Hindlimb muscle (tissue), 1 donor: ENCODE results near the gene ELK3. TPM values are rescaled to one million over a fixed set of nuclear protein-coding genes. Genes with fewer than 3 reads are reported as not detected.

ENCODE experiments used
- DNase-seq: peaks from one replicate; pipeline ENCODE4 v3.0.0-alpha.2; 2013
- polyA plus RNA-seq: library from polyadenylated mRNA; unstranded; fragments of 120-200 nt; gene quantifications from one replicate; pipeline ENCODE4 v1.2.1, GENCODE V29; 2013; ENCODE audit not compliant: insufficient read length

Gene ELK3
- polyA plus RNA-seq, 1 donor: 35.6 TPM

DNA sequence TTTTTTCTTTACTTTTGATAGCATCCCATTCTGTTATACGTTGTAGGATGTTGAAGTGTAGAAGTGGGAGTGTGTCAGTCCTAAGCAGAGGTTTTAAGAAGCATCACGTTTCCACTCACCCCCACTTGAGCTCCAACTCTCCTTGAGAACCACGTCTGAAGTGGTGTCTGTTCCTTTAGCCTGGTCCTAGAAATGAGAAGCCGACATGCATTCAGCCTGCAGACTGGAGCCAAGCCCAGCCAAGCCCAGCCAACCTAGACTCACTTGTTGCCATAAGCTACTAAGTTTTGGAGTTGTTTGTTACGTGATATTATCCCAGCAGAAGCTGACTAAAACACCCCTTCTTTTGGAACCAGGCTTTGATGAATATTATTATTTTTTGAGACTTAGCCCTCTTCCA lies 4.4 kb upstream of the ELK3 start:
- no peak for DNase-seq

DNA sequence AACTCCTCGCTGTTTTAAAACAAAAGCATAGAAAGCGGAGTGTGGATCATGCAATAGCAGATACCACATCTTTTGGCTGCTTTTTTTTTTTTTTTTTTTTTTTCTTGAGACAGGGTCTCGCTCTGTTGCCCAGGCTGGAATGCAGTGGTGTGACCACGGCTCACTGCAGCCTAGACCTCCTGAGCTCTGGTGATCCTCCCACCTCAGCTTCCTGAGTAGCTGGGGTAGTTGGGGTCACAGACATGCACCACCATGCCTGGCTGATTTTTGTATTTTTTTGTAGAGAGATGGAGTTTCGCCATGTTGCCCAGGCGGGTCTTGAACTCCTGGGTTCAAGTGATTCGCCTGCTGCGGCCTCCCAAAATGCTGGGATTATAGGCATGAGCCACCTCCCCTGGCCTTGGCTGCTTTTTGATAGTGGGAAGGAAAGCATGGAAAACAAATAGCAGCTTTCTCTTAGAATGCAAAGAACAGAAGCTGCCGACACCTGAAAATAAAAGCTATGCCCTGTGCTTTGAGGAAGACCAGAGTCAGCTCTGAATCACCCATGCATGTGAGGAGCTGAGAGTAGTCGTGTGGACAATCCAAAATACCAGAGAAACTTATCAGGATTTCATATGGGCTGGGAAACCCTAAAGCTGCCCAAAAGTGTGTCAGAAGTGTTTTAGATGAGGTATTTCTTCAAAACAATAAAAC lies 3.6 kb upstream of the ELK3 start:
- no peak for DNase-seq

DNA sequence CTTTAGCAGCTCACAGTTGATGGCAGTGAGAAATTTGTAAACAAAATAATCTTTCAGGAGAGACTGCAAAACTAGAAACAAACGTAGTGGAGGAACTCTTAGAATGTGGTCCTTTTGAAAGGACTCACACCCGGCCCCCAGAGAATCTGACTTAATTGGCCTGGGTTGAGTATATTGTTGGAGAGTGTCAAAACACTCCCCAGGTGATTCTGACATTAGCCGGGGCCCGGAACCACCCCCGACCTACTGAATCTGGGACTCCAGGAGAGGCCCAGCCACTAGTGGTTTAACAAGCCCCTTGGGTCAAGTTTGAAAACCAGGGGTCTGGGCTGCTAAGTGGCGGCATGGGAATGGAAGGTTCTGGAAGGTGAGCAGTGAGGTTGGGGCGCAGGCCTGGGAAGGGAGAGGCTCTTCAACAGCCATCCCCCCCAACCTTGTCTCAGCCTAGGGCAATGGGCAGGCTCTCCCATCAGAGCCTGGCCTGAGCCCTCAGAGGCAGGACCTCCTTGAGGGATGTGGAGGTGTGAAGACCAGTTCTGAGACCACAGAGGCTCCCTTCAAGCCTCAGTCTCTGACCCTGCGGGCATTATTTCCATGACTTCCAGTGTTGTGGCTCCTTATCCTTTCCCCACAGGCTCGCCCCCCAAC lies 1.1 kb upstream of the ELK3 start:
- no peak for DNase-seq

DNA sequence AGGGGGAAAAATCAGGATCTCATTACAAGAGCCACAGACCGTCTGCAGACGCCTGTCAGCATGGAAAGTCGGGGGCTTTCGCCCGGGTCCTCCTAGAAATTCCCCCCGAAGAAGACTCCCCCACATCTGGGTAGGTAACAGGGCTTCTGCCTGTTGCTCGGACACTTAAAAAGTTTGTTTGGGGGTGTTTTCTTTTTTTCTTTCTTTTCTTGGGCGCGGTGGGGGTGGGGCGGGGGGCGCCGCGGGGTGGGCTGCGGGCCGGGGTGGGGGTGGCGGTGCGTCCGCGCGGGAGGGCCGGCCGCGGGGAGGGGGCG lies 358 bp downstream of the ELK3 start:
- no peak for DNase-seq

DNA sequence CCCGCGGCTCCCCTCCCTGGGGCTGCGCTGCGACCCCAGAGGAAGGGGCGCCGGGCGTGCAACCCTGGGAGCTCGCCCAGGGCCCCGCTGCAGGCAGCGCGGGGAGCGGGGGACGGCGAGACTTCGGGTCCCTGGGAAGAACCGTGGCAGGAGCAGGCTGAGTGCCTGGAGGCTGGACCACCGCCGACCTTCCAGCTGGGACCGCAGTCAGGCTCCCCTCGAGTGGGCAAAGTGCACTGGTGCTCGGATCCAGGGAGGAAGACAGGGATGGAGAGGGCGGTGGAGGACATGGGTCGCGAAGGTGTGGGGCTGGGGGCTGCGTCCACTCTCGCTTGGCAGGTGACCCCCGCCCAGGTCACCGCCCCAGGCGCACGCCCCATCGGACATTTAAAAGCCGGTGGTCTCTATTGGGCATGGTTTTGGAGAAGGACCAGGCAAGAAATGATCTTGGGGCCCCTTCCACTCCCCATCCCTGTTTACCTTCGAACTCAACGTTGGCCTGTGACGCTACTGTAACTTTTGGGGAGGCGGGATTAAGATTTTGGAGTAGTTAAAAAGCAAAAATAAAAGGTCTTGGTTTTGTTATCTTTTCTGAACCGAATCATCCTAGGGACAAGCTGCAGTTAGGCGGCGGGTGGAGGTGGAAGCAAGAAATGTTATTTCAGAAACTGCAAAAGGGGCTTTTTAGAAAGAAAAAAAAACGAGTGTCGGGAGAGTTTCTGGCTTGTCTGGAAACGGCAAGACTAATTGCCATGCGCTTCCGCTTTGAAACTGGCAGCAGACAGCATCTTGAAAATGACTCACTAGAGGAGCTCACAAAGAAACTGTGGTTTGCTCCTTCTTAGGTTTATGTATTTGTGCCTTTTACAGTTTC lies 1.0 kb downstream of the ELK3 start:
- DNase-seq: peak; percentile 52

DNA sequence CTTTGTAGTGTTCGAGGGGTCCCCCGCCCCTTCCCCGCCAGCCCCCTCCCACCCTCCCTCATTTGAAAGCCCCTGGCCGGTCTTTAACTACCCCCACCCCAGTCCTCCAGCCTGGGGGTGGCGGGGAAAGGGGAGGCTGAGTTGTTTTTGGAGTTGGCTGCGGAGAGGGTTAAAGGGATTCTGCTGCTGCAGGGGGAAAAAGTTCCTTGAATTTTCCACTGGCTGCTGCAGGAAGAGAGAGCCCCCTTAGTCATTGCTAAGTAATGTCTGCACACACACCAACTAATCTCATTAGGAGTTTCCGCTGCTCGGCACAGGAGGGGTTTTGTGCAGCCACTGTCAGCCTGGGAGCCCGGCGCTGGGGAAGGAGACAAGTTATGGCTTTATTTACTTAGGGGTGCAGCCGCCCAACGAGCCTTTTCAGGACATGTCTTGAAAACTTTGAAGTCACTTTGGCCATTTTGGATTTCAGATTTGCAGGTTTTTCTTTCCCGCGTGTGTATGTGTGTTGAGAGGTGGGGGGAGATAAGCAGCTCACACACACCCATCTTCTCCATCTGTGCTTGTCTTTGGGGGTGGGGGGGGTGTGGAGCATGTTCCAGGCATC lies 1.8 kb downstream of the ELK3 start:
- DNase-seq: peak; percentile 51

DNA sequence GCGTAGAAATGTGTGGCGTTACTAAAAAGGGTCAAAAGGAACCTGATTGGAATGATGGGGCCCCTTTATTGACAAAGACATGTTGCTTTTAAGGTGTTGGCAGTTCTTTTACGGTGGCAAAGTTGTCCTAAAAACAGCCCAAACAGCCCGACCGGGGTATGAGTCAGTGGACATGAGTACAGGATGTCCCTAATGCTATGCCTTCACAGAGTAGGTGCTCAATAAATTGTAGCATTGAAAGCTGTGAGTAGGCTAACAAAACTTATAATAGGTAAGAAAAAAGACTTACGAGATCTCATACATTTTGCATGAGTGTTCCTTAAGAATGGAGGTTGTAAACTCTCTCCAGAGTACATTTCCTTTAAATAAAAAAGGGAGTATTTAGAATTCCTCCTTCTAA lies 2.6 kb downstream of the ELK3 start:
- DNase-seq: no peak

DNA sequence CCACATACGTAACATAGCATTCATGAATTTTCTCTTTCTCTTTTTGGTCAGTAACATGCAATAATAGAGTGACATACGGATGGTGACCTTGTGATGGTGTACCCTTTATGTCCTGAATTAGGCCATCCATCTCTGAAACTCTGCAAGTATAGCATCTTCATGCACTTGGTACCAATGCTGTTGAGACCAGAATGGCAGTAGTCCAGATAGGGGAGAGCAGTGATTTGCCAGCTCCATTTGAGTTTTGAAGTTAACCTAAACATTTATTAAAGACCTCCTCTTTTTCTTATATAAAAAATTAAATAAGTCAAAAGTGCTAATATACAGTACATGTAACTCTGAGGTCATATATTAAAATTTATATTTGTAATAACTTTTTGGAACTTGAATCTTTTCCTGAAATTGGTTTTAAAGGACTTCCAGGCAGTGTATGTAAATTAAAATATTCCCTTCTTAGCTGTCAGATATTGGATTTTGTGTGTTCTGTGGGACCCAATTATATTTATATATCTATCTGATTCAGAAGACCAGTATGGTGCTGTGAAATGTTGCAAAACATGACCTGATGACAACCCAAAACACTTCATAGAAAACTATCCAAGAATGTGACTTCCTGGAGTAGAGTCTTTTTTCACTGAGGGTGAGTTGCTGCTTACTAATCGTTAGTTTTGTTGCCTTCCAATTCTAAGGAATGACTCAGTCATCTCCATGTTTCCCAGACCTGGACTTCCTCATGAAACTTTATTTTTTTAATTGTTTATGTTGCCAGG lies 3.5 kb downstream of the ELK3 start:
- no peak for DNase-seq

DNA sequence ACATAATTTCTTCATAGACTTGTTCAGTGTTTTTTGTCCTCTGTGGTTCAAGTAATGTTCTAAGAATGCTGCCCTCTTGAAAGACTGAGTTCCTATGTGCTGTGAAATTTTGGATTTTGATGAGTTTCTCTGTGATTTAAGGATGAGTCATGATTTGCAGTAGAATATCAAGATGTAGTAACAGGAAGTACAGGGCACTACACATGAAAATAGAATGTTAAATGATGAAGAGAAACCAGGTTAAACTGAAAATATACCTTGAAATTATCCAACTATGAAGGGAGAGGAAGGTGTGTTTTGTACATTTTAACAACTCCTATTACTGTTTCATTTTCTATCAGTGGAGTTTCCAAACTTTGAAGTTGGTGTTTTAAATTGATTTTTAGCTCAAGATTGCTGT lies 4.8 kb downstream of the ELK3 start:
- no peak for DNase-seq

DNA sequence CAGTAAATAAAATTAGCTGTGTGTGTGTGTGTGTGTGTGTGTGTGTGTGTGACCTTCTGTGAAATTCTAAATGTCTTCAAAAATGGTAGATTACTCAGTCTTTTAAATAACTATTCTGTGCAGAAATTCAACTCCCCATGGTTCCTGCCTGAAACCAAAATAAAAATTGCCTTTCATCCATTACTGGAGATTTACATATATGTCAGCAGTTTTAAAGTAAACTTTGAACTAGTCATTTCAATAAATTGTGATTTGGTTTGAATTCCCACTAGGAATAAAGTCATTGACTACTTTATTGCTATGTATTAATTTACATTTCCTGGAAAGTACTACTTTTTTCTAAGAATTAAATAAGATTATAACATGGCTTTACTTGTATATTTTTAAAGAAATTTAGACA lies 5.3 kb downstream of the ELK3 start:
- DNase-seq: no peak

DNA sequence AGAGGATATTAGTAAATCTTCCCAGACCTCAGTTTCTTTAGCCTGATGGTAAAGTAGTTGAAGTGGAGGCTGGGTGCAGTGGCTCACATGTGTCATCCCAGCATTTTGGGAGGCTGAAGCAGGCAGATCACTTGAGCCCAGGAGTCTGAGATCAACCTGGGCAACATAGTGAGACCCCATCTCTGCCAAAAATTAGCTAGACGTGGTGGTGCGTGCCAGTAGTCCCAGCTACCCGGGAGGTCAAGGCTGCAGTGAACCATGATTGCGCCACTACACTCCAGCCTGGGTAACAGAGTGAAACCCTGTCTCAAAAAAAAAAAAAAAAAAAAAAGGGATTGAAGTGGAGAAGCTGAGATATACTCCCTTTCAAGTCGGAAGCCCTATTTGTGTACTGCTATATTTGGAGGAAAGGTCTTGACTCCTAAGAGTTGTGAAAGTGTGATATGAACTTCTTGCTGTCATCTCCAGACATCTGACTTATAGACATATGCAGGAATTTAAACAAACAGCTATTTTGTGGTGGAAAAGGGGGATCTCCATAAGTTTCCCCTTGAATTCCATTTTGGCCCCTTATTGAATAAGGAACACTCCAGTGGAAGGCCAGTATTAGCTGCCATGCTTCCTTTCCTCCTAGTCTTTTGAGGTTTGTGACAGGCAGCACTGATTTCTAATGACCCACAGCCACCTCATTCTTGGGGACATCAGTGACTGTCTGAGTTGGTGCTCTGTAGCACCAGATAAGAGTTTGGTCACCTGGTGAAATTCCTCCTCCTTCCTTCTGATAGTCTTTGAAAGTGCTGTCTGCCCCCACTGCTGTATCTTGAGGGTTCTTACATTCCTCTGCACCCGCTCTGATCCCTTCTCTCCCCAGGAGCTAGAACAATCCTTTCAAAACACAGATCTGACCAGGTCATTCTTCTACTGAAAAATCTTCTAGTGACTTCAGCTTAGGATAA lies 7.4 kb downstream of the ELK3 start:
- DNase-seq: no peak

DNA sequence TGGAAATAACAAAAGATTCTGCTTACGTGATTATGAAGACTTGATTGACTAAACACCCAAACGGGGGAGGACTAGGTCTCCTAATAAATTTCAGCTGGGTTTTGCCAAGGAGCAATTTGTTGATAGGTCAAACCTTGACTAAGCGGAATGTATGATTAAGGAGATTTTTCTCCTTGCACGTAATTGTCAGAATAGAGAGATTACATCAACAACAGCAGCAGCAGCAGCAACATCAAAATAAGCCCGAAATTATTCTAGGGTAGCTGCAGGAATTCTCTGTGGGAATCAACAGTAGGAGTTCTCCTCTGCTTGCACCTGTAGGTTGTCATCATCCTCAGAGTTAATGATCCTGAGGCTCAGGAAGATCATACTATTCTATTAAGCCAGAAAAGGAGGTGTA lies 10.2 kb downstream of the ELK3 start:
- DNase-seq: no peak

DNA sequence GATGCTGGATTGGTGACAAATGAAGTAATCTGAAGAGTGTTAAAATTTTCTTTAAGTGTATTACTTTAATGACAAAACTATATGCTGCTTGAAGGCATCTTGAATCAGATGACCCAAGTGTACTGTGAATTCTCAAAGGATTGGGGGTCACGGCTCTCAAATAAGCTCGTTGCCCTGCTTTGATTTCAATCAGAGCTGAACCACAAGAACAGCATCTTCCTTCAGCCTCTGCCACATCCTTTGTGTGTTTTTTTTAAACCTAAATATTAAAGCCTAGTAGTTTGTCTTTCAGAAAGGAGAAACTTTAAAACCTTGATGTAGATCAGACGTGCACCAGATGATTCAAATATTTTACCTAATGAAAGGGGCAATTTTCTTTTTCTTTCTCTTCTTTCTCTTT lies 11.7 kb downstream of the ELK3 start:
- DNase-seq: no peak

DNA sequence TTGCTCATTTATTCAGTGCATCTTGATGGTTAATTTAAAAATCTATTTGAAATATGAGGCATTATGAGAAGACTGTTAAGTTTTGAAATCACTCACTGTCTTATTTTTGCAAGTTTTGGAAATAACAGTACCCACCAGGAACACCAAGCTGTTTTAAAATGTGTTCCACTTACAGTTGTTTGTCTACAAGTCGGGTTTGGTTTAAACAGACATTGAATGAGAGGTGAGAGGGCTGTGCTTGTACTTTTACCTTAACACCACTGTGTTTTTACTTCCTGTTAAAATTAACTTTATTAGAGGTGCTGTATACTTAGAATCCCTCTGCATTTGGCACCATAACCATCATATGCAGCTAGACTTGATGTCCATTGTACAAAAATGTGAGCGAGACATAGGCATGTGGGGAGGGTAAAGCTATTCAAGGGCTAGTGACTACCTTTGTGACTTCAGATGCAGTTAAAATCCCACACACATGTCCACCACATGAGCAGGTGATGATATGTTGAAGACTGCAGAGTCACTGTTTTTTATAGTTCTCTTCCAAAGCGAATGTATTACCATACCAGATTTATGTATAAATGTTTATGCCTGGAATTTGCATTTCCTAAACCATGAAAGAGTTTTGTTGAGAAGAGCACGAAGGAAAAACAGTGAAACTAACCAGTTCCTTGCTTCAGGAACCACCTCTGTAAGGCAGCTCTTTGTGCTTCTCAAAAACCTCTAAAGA lies 12.9 kb downstream of the ELK3 start:
- DNase-seq: no peak

DNA sequence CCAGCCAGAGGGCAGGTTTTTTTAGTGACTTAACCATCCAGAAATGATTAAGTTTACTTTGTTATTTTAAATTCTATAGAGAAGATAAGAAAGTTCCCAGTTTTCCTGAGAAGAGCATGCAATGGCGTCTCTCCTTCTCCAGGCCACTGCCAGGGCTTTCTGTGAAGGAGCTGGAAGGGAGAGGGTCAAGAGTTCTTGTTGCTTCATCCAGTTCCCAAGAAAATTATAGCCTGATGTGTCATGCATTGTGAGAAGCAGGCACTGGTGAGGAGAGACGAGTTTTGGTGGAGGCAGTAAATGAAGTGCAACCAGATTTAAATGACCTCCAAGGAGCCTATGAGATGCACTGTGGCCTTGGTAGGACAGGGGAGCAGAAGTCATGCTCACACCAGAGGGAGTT lies 14.2 kb downstream of the ELK3 start:
- no peak for DNase-seq

DNA sequence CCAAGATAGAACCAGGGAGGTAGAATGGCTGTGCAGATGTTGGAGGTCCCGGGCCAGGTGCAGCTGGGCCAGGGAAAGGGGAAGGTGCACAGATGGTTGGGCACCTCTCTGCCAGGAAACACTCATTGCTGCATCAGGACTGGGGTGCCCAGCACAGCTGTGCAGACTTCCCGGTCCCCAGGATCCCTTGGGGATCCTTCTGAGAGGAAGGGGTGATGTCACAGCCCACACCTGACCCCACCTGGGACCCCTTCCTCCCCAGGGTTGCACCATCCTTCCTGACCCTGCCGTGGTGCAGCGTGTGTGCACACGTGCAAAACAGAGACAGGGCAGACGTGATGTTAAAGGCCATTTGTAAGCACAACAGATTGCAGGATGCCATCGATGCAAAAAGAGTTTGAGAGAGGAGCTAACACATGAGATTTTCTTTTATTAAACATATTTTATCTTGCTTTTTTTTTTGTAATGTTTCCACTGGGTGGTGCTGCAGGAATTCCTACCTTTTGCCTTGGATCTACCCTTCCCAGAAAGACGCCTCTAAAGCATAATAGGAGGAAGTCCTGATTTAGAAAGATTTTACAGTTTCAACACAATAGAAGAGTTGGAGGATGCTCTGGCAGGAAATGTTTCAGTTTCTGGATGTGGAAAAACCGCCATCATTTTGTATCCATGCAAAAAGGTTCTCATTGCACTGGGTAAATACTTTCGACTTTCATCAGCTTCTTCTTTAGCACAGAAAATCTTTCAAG lies 14.8 kb downstream of the ELK3 start:
- DNase-seq: no peak

DNA sequence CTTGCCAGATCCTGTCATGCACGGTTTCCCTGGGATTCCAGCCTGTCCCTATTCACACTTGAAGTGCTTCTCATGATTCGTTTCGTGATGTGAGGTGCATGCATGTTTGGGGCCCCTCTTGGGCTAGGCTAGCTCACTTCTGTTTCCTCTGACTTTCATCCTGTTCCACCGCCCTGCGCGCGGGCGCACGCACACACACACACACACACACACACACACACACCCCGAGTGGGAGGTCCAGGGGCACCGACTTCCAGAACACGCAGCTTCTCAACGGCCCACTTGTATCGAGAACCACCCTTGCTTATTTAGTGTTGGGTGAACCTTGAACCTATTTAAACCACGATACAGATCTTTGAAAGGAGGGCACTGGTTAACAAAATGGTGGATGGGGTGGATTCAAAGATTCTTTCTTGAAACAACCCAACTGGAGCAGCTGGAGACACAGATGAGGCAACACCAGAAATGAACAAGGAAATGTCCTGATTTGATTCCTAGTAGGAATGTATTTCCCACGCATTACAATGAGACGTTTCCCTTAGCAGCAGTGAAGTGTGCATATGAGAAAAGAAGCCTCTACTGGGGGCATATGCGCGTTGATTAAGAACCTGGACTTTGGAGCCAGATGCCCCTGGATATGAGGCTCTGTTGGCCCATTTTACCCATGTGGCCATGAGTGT lies 16.3 kb downstream of the ELK3 start:
- no peak for DNase-seq

DNA sequence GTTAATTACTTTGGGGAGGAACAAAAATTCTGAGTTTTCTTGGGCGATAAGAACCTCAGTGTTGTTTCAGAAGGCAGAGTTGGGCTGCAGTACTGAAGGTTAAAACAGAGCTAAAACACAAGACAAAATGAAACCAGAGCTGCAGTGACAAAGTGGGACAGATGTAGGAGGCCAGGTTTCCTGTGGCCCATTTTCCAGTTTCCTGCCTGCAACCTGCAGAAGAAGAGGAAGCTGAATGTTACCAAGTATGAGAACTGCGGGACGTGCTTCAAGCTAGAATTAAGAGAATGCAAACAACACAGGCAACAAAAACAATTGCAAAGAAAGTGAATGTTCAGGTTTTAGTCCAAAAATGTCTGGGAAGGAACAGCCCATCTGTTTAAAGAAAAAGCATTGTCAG lies 17.8 kb downstream of the ELK3 start:
- DNase-seq: no peak
